Nephron progenitor cell (in vitro differentiated cells): ENCODE measurements around the gene WNT10A.

ENCODE experiments used
- DNase-seq: peaks from one replicate; pipeline ENCODE4 v3.0.0; 2021
- H3K27ac Mint-ChIP-seq: 2 replicates; pipeline ENCODE4 v1.8.0; 2021; ENCODE audit warnings: mild to moderate bottlenecking, moderate library complexity, mixed read lengths
- H3K27me3 Mint-ChIP-seq: 2 replicates; pipeline ENCODE4 v1.8.0; 2021; ENCODE audit warnings: mild to moderate bottlenecking, low read depth, mixed read lengths; ENCODE audit not compliant: poor library complexity
- H3K36me3 Mint-ChIP-seq: 2 replicates; pipeline ENCODE4 v1.8.0; 2021; ENCODE audit warnings: low read depth, mixed read lengths
- H3K4me1 Mint-ChIP-seq: 2 replicates; pipeline ENCODE4 v1.8.0; 2021; ENCODE audit warnings: mixed read lengths
- H3K4me3 Mint-ChIP-seq: 2 replicates; pipeline ENCODE4 v1.8.0; 2021; ENCODE audit warnings: mild to moderate bottlenecking, moderate library complexity, mixed read lengths
- H3K9me3 Mint-ChIP-seq: 2 replicates; pipeline ENCODE4 v1.8.0; 2021; ENCODE audit warnings: mild to moderate bottlenecking, moderate library complexity, mixed read lengths
- TF ChIP-seq, protein P1 (sequence below): fragments of 200-600 bp; sonication (generic); IDR thresholded peaks from 2 replicates; pipeline ENCODE4 v1.5.0; 2021; ENCODE audit warnings: antibody characterized with exemption

Gene WNT10A

DNA sequence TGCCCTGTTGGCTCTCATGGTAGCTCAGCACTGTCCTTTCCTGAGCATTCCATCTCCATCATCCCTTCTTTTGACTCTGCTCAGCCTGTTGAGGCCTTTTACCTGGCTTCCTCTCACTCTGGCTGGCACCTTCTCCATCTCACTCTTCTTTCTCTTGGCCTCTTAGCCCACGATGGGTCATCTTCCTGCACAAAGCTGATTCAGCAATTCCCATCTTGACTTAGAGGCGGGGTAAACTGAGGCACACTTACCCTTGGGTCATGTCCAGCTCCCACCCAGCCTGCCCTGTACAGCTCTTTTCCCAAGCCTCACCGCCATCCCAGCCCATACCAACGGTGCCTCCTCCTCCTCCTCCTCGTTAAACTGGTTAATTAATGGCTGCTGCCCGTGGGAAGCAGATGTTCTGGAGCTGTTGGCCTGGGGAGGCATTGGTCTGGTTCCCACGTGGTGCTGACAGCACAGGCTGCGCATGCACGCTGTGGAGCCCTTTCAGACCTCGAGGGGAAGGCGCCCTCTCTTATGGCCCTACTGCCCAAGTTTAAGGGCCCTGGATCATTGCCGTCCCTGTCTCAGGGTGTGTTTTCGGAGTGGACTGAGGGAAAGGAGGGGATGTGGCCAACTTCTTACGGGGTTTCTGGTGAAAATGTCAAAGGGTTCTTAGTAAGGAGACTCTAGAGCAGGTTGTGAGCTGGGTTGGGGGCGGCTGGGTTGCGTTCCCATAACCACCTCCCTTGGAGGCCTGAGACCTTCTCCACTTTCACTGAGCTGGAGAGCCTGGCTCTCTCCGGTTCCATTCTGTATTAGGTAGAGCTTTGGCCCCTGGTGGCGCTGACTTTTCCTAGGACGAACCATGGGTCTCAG lies 10.9 kb downstream of the WNT10A start:
- Mint-ChIP-seq H3K4me1 (peaks cover 18% of the 10 kb centered on the region), H3K27ac (no peak overlapping the region), H3K9me3 (peaks cover 3% of the 10 kb centered on the region), H3K4me3 (peak overlapping the region; percentile 42), H3K36me3 (no peaks in the 10 kb centered on the region), H3K27me3 (peaks cover 90% of the 10 kb centered on the region)
- no peak for DNase-seq
- TF ChIP-seq, protein P1, sequence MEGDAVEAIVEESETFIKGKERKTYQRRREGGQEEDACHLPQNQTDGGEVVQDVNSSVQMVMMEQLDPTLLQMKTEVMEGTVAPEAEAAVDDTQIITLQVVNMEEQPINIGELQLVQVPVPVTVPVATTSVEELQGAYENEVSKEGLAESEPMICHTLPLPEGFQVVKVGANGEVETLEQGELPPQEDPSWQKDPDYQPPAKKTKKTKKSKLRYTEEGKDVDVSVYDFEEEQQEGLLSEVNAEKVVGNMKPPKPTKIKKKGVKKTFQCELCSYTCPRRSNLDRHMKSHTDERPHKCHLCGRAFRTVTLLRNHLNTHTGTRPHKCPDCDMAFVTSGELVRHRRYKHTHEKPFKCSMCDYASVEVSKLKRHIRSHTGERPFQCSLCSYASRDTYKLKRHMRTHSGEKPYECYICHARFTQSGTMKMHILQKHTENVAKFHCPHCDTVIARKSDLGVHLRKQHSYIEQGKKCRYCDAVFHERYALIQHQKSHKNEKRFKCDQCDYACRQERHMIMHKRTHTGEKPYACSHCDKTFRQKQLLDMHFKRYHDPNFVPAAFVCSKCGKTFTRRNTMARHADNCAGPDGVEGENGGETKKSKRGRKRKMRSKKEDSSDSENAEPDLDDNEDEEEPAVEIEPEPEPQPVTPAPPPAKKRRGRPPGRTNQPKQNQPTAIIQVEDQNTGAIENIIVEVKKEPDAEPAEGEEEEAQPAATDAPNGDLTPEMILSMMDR, result no peak

DNA sequence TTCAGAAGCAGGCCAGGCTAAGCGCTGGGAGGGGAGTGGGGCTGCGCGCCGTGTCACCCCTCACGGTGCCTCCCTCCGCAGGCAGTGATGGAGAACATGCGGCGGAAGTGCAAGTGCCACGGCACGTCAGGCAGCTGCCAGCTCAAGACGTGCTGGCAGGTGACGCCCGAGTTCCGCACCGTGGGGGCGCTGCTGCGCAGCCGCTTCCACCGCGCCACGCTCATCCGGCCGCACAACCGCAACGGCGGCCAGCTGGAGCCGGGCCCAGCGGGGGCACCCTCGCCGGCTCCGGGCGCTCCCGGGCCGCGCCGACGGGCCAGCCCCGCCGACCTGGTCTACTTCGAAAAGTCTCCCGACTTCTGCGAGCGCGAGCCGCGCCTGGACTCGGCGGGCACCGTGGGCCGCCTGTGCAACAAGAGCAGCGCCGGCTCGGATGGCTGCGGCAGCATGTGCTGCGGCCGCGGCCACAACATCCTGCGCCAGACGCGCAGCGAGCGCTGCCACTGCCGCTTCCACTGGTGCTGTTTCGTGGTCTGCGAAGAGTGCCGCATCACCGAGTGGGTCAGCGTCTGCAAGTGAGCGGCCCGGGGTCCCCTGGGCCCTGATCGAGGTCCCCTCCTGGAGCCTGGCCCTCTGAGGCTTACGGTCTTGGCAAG lies 12.2 kb downstream of the WNT10A start:
- peaks cover 3% of the 10 kb centered on the region for H3K9me3 Mint-ChIP-seq
- H3K36me3 Mint-ChIP-seq, result no peaks in the 10 kb centered on the region
- TF ChIP-seq, protein P1, result peak; percentile 33

DNA sequence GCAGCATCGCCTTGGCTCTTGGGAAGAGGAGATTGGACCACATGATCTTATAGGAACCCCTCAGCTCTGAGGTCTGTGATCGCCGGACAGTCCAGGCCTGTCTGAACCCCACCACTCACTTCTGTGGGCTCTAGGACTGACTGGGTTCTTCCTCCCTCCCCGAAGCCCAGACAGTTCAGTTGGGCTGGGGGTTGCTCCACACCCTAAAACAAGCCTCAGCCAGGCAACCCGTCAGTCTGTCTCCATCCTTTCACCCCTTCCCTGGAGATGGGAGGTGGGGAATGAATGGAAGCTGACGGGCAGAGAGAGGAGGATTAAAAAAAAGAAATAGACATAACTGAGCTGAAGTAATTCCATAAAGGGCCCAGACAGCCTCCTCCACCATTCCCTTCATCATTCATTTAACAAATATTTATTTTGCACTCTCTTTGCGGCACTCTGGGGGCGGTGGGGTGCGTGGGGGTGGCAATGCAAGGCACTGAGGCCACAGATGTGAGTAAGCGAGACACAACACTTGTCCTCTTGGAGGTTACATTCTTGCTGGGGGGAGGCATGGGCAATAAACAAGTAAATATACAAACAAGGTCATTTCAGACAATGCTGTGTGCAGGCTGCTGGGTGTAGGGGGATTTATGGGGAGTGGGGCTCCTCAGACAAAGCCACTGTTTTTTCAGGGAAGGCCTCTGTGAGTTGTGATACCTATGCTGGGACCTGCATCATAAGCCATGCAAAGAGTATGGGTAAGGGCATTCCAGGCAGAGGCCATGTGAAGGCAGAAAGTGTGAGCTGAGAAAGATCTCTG lies 12.9 kb downstream of the WNT10A start:
- Mint-ChIP-seq H3K9me3 (peaks cover 8% of the 10 kb centered on the region), H3K36me3 (no peaks in the 10 kb centered on the region), H3K27ac (no peak overlapping the region), H3K4me3 (peak overlapping the region; percentile 66), H3K4me1 (peaks cover 23% of the 10 kb centered on the region), H3K27me3 (peaks cover 93% of the 10 kb centered on the region)
- TF ChIP-seq, protein P1, result no peak
- no peak for DNase-seq

More for the DNA sequence above, 12.2 kb downstream of the WNT10A start:
- Mint-ChIP-seq H3K4me1 (peaks cover 18% of the 10 kb centered on the region), H3K27me3 (peaks cover 93% of the 10 kb centered on the region), H3K27ac (no peak overlapping the region), H3K4me3 (peak overlapping the region; percentile 66)
- peak; percentile 82 for DNase-seq

DNA sequence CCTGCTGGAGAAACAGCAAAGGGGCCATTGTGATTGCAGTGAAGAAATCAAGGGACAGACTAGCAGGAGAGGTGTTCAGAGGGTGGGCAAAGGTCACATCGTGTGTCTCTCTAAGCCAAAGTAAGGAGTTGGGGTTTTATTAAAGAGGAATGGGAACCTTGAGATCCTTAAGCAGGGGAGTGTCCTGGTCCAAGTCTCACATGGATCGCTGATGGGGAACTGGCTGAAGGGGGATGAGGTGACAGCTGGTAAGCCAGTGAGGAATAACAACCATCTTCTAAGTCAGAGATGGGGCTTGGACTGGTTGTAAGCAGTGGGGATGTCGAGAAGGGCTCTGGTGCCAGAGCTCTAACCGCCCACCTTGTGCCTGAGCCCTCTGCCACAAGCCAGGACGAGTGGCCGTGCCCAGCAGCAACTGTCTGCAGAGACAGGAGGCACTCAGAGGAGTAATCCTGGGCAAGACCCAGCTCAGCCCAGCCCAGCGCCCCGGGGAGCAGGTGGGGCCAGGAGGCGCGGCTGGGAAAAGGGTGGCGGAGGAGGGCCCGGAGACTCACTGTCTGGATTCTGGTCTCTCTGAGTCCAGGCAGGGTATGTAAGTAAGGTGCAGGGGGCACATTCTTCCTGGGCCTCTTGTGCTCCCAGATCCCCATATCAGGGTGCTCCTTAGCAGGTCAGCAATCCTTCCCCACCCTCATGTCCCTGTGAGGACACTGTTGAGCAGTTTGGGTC lies 13.7 kb downstream of the WNT10A start:
- H3K4me3 Mint-ChIP-seq, result no peak overlapping the region
- DNase-seq, result no peak

DNA sequence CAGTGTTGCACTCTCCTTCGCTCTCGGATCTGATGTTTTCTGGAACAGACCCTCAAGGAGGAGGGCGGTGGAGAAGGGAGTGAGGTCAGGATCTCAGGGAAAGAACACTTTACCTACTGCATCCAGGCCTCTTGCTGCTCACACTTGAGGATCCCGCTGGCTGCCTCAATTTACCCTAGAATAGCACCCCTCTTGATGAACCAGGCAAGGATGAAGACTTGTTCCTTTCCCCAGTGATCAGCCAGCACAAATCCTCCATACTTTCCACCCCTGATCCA lies 14.2 kb downstream of the WNT10A start:
- Mint-ChIP-seq H3K4me3 (no peak overlapping the region), H3K9me3 (peaks cover 8% of the 10 kb centered on the region), H3K27me3 (peaks cover 98% of the 10 kb centered on the region), H3K36me3 (no peaks in the 10 kb centered on the region), H3K27ac (no peak overlapping the region), H3K4me1 (peaks cover 25% of the 10 kb centered on the region)
- DNase-seq, result no peak
- TF ChIP-seq, protein P1, result no peak

More for the DNA sequence above, 13.7 kb downstream of the WNT10A start:
- peaks cover 25% of the 10 kb centered on the region for H3K4me1 Mint-ChIP-seq
- H3K27me3 Mint-ChIP-seq, result peaks cover 98% of the 10 kb centered on the region
- no peak overlapping the region for H3K27ac Mint-ChIP-seq
- no peaks in the 10 kb centered on the region for H3K36me3 Mint-ChIP-seq
- peaks cover 8% of the 10 kb centered on the region for H3K9me3 Mint-ChIP-seq
- TF ChIP-seq, protein P1, result no peak
